Measurements from ENCODE around the gene STIM2.

DNA sequence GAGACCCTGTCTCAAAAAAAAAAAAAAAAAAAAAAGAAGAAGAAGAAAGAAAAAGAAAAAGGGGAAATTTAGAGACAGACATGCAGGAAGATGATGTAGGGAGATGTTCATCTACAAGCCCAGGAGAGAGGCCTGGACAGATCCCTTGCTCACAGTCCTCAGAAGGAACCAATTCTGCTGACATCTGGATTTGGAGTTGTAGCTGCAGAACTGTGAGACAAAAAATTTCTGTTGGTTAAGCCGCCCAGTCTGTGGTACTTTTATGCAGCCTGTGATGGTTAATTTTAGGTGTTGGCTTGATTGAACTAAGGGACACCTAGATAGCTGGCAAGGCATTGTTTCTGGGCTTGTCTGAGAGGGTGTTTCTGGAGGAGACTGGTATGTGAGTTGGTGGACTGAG lies 10.1 kb upstream of the STIM2 start:
- TF ChIP-seq, protein P1, sequence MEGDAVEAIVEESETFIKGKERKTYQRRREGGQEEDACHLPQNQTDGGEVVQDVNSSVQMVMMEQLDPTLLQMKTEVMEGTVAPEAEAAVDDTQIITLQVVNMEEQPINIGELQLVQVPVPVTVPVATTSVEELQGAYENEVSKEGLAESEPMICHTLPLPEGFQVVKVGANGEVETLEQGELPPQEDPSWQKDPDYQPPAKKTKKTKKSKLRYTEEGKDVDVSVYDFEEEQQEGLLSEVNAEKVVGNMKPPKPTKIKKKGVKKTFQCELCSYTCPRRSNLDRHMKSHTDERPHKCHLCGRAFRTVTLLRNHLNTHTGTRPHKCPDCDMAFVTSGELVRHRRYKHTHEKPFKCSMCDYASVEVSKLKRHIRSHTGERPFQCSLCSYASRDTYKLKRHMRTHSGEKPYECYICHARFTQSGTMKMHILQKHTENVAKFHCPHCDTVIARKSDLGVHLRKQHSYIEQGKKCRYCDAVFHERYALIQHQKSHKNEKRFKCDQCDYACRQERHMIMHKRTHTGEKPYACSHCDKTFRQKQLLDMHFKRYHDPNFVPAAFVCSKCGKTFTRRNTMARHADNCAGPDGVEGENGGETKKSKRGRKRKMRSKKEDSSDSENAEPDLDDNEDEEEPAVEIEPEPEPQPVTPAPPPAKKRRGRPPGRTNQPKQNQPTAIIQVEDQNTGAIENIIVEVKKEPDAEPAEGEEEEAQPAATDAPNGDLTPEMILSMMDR (IDR thresholded peaks at IDR 0.05), result no peak
- TF ChIP-seq EZH2 (IDR thresholded peaks at IDR 0.05) (no peak), EZH2phosphoT487 (IDR thresholded peaks at IDR 0.05) (no peak)

Measured in neural progenitor cell (in vitro differentiated cells).